OCI-LY7 (cell line): ENCODE data around the gene GRAMD1B.

Source experiments
- CTCF ChIP-seq: fragments of 200-600 bp; sonication (generic); conservative IDR thresholded peaks from 2 replicates; pipeline ENCODE4 v1.5.1; 2014; ENCODE audit warnings: mild to moderate bottlenecking, antibody characterized with exemption, low read length, moderate library complexity, mixed read lengths
- EZH2phosphoT487 ChIP-seq: fragments of 200-600 bp; sonication (generic); IDR thresholded peaks from 2 replicates; pipeline ENCODE4 v1.6.1; 2018; ENCODE audit warnings: low read depth, borderline replicate concordance, mild to moderate bottlenecking, mixed run types, antibody characterized with exemption, low read length, moderate library complexity, mixed read lengths

GRCh38 chr11:123413636-123414035, 16.4 kb upstream of the GRAMD1B start:
- no peak for TF ChIP-seq CTCF
- no peak for TF ChIP-seq EZH2phosphoT487
